ENCODE results near the gene MGRN1. TPM values are rescaled to one million over a fixed set of nuclear protein-coding genes. Genes with fewer than 3 reads are reported as not detected.

Gene MGRN1
- total and polyA plus RNA-seq, 4 donors, result 29.5 to 112 (median 47.0) TPM

DNA sequence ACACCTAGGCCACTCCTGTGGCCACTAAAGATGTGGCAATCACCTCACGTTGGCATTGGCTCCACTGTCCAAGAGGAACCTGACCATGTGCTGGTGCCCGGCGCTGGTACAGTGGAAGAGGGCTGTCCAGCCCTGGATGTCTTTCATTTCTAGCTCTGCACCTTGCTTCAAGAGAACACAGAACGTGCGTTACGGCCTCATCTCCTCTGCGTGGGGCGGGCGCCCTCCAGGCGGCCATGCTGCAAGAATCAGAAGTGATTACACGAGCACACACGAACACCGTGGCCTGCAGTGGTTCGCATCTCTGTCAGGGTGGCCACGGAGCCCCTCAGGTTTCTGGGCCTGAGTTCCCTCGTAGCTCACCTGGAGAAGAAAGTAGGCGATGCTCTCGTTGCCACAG lies 102.0 kb downstream of the MGRN1 start:
- Histone ChIP-seq H3K27me3 (ENCODE audit: control insufficient read depth in 3 of 3, insufficient read depth in 3 of 3, low read length in 2 of 3) (no peaks in the 10 kb centered on the region), H3K9me3 (ENCODE audit: control insufficient read depth in 4 of 4, insufficient read depth in 3 of 4, low read length in 3 of 4) (no peaks in the 10 kb centered on the region), H3K9ac (ENCODE audit: insufficient read depth in 1 of 2, low read length in 2 of 2) (no peak overlapping the region), H3K4me3 (no peak overlapping the region), H3K36me3 (ENCODE audit: control insufficient read depth in 4 of 4, insufficient read depth in 4 of 4, low read length in 4 of 4) (peaks cover 0 to 38% (median 11%) of the 10 kb centered on the region in 4 donors), H3K27ac (ENCODE audit: low read depth in 1 of 2, low read length in 1 of 2) (no peak overlapping the region), H3K4me1 (ENCODE audit: control insufficient read depth in 5 of 5, insufficient read depth in 5 of 5, low read length in 5 of 5) (no peaks in the 10 kb centered on the region)
- TF ChIP-seq, protein P1, sequence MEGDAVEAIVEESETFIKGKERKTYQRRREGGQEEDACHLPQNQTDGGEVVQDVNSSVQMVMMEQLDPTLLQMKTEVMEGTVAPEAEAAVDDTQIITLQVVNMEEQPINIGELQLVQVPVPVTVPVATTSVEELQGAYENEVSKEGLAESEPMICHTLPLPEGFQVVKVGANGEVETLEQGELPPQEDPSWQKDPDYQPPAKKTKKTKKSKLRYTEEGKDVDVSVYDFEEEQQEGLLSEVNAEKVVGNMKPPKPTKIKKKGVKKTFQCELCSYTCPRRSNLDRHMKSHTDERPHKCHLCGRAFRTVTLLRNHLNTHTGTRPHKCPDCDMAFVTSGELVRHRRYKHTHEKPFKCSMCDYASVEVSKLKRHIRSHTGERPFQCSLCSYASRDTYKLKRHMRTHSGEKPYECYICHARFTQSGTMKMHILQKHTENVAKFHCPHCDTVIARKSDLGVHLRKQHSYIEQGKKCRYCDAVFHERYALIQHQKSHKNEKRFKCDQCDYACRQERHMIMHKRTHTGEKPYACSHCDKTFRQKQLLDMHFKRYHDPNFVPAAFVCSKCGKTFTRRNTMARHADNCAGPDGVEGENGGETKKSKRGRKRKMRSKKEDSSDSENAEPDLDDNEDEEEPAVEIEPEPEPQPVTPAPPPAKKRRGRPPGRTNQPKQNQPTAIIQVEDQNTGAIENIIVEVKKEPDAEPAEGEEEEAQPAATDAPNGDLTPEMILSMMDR (IDR thresholded peaks at IDR 0.05; ENCODE audit: control extremely low read depth, extremely low read depth), result no peak
- ATAC-seq (ENCODE audit: insufficient read depth, low FRiP score), result no peak
- 92 to 93% methylated on average over 18 of the region's 18 CpGs for WGBS, 2 donors
- DNase-seq, result no peak

DNA sequence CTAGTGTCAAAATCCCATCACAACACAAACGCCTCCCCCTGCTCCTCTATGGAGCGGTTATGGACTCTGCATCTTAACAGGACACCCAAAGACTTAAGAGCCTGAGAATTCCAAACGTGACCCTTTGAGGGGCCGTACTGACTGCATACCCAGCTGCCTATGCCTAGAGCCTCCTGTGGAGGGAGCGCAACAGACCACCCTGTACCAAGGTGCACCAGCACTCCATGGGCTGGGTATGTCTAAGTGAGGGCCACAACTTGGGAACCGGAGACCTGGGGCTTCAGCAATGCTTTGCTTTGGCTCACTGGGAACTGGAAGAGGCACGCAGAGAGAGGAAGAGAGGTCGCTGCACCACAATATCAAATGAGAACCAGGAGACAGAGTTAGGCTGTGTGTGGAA lies 104.0 kb downstream of the MGRN1 start:
- Histone ChIP-seq H3K9me3 (ENCODE audit: control insufficient read depth in 4 of 4, insufficient read depth in 3 of 4, low read length in 3 of 4) (no peaks in the 10 kb centered on the region), H3K27me3 (ENCODE audit: control insufficient read depth in 3 of 3, insufficient read depth in 3 of 3, low read length in 2 of 3) (no peaks in the 10 kb centered on the region), H3K9ac (ENCODE audit: insufficient read depth in 1 of 2, low read length in 2 of 2) (no peak overlapping the region), H3K4me1 (ENCODE audit: control insufficient read depth in 5 of 5, insufficient read depth in 5 of 5, low read length in 5 of 5) (no peaks in the 10 kb centered on the region), H3K4me3 (no peak overlapping the region), H3K36me3 (ENCODE audit: control insufficient read depth in 4 of 4, insufficient read depth in 4 of 4, low read length in 4 of 4) (peaks cover 0 to 31% (median 10%) of the 10 kb centered on the region in 4 donors), H3K27ac (ENCODE audit: low read depth in 1 of 2, low read length in 1 of 2) (no peak overlapping the region)
- 95 to 96% methylated on average over 8 of the region's 8 CpGs for WGBS, 2 donors
- DNase-seq, result no peak
- no peak for ATAC-seq (ENCODE audit: insufficient read depth, low FRiP score)
- TF ChIP-seq, protein P1 (IDR thresholded peaks at IDR 0.05; ENCODE audit: control extremely low read depth, extremely low read depth), result no peak

DNA sequence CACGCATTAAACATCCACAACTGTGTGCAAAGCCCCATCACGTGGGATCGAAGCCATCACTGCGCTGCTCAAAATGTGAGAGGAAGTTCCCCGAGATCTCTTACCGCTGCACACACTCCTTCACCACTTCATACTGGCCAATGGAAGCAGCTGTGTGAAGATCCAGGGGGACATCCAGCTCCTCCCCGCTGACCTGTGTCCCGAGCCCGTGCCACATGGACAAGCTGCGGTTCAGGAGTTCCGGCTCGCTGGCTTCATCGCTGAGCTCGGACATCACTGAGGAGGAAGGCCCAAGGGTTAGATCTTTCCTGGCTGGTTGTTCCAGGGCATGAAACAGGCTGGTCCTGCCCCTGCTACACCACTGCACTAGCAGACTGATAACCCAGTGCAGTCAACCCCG lies 105.2 kb downstream of the MGRN1 start:
- Histone ChIP-seq H3K36me3 (ENCODE audit: control insufficient read depth in 4 of 4, insufficient read depth in 4 of 4, low read length in 4 of 4) (peaks cover 0 to 27% (median 10%) of the 10 kb centered on the region in 4 donors), H3K27ac (ENCODE audit: low read depth in 1 of 2, low read length in 1 of 2) (no peak overlapping the region), H3K4me1 (ENCODE audit: control insufficient read depth in 5 of 5, insufficient read depth in 5 of 5, low read length in 5 of 5) (peaks cover 0 to under 1% (median 0%) of the 10 kb centered on the region in 5 donors), H3K27me3 (ENCODE audit: control insufficient read depth in 3 of 3, insufficient read depth in 3 of 3, low read length in 2 of 3) (no peaks in the 10 kb centered on the region), H3K9me3 (ENCODE audit: control insufficient read depth in 4 of 4, insufficient read depth in 3 of 4, low read length in 3 of 4) (no peaks in the 10 kb centered on the region), H3K9ac (ENCODE audit: insufficient read depth in 1 of 2, low read length in 2 of 2) (no peak overlapping the region), H3K4me3 (no peak overlapping the region)
- 94% methylated on average over 15 of the region's 15 CpGs for WGBS, 2 donors
- DNase-seq (no peak), ATAC-seq (ENCODE audit: insufficient read depth, low FRiP score) (no peak)
- TF ChIP-seq, protein P1 (IDR thresholded peaks at IDR 0.05; ENCODE audit: control extremely low read depth, extremely low read depth), result no peak

DNA sequence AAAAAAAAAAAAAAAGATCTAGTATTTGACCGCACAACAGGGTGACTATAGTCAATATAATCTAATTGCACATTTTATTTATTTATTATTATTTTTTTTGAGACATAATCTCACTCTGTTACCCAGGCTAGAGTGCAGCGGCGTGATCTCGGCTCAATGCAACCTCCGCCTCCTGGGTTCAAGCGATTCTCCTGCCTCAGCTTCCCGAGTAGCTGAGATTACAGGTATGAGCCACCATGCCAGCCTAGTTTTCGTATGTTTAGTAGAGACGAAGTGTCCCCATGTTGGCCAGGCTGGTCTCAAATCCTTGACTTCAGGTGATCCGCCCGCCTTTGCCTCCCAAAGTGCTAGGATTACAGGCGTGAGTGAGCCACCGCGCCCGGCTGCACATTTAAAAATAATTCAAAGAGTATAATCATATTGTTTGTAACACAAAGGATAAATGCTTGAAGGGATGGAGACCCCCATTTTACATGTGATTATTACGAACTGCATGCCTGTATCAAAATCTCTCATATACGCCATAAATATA lies 108.7 kb downstream of the MGRN1 start:
- Histone ChIP-seq H3K36me3 (ENCODE audit: control insufficient read depth in 4 of 4, insufficient read depth in 4 of 4, low read length in 4 of 4) (peaks cover 0 to 13% (median 5%) of the 10 kb centered on the region in 4 donors), H3K9ac (ENCODE audit: insufficient read depth in 1 of 2, low read length in 2 of 2) (peak overlapping the region in 1 of 2 donors; percentile 38), H3K4me1 (ENCODE audit: control insufficient read depth in 5 of 5, insufficient read depth in 5 of 5, low read length in 5 of 5) (peaks cover 0 to 6% (median 2%) of the 10 kb centered on the region in 5 donors), H3K9me3 (ENCODE audit: control insufficient read depth in 4 of 4, insufficient read depth in 3 of 4, low read length in 3 of 4) (no peaks in the 10 kb centered on the region), H3K27ac (ENCODE audit: low read depth in 1 of 2, low read length in 1 of 2) (no peak overlapping the region), H3K27me3 (ENCODE audit: control insufficient read depth in 3 of 3, insufficient read depth in 3 of 3, low read length in 2 of 3) (no peaks in the 10 kb centered on the region), H3K4me3 (peak overlapping the region; percentile 10)
- TF ChIP-seq, protein P1 (IDR thresholded peaks at IDR 0.05; ENCODE audit: control extremely low read depth, extremely low read depth), result no peak
- ATAC-seq (ENCODE audit: insufficient read depth, low FRiP score), result no peak
- 36 to 41% methylated on average over 17 of the region's 17 CpGs for WGBS, 2 donors
- DNase-seq, result no peak
